HTR-8/SVneo (cell line): ENCODE measurements around the gene RBBP4.
A peak's percentile ranks its signal among the peaks of the same experiment; 100 is the strongest.
"Not testable (repeated sequence)": the region's sequence is repeated elsewhere in the genome, so short reads cannot be mapped to it uniquely, and the experiment has no call there.

Source experiments
- DNase-seq: peaks from one replicate; pipeline ENCODE4 v3.0.0; 2011; ENCODE audit warnings: low spot score, mixed read lengths; ENCODE audit not compliant: insufficient read length
- FAIRE-seq: peaks from 2 replicates; lab custom pipeline; 2011; peaks lifted over from hg19 to GRCh38; lab: Jason Lieb, UNC

RBBP4 gene

DNA sequence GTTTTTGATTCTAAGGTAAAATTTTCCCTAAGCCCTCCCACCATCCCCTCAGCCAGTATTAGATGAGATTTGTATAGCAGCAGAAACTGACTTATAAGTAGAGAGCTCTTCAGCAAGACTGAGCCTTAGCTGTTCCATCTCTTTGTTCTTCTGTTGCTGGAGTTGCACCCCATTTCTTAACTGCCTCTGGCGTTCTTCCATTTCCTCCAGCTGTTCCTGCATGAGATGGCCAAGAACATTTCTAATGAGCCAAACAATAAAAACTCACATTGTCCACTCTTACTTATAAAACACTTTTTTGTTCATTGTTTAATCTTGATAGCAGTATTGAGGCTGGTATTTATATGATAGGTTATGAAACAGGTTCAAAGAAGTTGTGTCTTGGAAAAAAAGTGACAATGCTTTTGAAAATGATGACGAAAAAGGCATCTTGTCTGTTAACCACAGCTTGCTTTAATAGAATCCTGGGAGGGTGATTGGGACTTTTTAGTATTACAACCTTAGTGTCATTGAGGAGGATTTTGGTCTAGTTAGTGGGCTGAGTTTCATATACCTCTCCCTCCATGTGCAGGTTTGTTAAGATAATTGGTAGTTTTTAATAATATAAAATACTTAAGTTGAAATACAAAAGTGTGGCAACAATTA, 33.3 kb downstream of the RBBP4 start:
- DNase-seq (no peak), FAIRE-seq (no peak)

DNA sequence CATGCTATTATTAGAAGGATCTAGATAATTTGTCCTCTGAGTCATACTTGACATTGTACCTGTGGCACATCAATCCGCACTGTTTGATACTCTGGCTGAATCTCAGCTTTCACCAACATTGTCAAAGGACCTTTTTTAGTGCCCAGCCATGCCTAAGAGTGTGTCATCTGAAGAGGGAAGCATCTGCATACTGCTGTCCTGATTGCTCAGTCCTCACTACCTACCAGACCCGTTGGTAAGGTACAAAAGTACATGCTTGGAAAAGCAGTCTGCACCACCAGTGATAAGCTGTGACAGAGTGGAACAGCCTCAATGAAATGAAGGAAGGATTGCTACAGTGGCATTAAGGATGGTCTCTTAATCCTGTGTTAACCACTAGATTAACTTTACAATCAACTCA, 34.5 kb downstream of the RBBP4 start:
- no peak for DNase-seq
- peak; percentile 23 for FAIRE-seq

DNA sequence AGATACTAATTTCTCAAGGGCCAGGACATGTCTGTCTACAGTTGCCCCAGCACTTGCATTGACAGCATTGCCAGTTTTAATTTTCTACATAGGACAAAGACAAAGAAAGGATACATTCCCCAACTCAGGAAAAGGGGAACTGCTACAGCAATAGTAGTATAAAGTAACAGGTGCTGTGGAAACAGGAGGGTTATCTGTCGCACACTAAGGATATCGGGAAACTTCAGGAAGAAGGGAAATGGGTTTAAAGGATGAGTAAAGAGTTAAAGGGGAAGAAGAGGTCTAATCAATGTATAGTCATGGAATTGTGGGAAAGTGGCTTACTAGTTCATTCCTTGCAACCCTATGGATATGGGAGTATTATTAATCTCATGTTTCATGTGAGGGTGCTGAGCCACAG, 35.4 kb downstream of the RBBP4 start:
- FAIRE-seq (no peak), DNase-seq (no peak)

DNA sequence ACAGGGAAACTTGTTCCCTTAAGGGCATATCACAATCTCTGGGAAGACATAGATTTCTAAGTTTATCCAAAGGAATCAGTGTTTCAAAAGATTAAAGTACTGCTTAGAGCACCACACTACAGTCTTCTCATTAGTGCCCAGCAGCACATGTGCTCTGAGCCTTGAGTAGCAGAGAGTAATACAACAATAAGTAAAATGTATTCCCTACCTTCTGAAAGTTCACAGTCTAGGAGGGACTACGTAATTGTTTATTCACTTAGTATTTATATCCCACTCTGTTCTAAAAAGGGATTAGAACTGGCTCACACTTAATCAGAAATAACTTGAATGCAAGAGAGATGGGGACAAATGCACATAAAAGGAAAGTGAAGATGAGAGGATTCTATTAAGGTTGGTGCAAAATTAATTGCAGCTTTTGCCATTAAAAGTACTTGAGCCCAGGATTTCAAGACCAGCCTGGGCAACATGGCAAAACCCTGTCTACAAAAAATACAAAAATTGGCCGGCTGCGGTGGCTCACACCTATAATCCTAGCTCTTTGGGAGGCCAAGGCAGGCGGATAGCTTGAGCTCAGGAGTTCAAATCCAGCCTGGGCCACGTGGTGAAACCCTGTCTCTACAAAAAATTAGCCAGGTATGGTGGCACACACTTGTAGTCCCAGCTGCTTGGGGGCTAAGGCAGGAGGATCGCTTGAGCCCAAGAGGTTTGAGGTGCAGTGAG, 42.6 kb downstream of the RBBP4 start:
- FAIRE-seq (no peak), DNase-seq (no peak)

DNA sequence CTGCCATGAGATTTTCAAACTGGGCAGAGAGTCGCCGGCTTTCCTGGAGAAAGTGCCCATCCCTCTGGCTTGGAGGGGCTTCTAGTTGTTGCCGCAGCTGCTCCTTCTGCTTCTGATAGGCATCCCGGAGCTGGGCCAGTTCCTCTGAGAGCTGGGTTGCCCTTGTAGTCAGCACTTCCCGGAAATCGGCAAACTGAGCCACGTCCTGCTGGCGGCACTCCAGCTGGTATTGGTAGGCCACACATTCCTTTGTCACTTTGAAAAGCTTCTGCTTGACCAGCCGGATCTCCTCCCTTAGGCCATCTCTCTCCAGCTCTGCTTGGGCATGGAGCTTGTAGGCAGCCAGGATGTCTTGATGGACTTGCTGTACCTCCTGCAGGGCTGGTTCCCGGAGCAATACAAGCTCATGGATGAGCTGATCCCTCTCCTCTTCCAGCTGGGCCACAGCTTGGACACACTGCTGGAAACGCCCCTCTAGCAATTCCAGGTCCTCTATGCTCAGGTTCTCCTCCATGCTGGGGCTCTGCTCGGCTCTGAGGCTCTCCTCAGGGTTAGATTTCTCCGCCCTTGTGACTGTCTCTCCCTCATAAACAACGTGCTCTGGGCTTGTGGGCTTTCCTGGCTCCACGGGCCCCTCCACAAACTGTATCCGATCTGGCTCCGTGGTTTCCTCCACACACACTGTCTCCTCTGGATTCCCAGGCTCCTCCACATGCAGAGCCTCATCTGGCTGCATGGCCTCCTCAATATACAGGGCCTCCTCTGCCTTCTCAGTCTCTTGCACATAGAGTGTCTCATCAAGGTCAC, 44.3 kb downstream of the RBBP4 start:
- no peak for DNase-seq

DNA sequence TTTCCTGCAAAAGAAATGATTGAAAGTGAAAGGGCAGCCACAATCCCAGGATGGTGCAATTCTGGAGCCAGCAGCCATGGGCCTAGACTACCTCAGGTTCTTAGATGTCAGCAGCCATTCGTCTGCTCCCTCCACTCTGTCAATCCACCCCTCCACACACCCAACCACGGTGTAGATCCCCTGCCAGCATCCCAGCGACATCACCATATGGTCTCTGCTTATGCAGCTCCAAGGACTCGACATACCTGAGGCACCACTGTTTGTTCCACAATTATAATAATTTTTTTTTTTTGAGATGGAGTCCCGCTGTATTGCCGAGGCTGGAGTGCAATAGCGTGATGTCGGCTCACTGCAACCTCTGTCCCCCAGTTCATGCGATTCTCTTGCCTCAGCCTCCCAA, 45.0 kb downstream of the RBBP4 start:
- DNase-seq (no peak), FAIRE-seq (no peak)

More for the DNA sequence above, 44.3 kb downstream of the RBBP4 start:
- FAIRE-seq = peak; percentile 79

DNA sequence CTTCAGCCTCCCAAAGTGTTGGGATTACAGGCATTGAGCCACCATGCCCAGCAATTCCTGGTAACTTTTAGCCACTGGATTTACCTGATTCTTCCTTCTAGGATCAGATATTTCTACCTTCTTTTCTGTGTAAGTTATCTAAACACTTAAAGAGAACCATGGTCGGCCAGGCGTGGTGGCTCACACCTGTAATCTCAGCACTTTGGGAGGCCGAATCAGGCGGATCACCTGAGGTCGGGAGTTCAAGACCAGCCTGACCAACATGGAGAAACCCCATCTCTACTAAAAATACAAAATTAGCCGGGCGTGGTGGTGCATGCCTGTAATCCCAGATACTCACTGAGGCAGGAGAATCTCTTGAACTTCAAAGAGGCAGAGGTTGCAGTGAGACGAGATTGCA, 46.0 kb downstream of the RBBP4 start:
- DNase-seq, FAIRE-seq: not testable (repeated sequence)

DNA sequence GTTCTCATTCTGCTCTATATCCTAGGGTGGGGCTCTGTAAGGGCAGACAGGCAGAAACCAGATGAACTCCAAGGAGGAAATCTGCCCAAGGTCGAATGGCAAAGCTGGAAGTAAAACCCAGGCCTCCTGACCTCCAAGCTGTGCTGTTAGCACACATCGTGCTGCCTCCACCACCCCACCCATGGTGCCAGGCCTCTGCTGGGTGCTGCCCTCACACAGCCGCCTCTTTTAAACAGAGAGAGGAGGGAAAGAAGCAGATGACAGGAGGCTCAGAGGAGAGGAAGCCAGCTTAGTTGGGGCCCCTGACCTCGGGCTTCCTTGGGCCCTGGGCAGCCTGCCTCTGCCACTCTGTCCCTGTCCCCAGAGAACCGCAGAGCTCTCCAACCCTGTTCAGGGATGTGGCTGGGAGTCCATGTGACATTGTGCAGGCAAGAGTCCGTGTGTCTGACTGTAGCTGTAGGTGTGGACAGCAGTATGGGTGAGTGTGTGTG, 50.5 kb downstream of the RBBP4 start:
- FAIRE-seq = no peak
- no peak for DNase-seq

DNA sequence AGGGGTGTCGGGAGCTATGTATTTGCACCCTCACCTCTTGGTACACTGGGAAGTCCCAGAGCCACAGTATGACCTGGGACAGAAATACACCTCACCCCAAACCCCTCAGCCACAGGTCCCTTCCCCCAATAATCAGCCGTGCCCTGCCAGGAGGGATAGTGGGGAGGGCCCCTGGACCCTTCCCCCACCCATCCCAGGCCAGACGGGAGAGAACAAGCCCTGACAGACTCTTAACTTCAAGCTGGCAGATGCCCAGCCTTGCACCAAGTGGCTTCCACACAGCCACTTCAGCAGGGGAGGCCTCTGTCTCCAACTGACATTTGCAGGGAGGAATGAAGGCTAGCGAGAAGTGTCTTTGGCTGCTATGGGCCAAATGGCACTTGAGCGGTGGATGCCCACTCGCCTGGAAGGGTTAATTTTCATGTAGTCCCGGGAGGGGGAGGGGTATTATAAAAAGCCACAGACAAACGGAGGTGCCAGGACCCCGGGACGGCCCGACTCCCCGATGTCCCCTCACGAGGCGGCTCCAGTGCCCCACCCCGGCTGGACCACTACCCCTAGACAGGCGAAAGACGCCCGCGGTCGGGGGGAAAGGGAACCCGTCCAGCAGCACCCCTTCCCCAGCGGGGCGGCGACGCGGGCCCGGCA, 51.1 kb downstream of the RBBP4 start:
- no peak for FAIRE-seq
- DNase-seq = peak; percentile 37

DNA sequence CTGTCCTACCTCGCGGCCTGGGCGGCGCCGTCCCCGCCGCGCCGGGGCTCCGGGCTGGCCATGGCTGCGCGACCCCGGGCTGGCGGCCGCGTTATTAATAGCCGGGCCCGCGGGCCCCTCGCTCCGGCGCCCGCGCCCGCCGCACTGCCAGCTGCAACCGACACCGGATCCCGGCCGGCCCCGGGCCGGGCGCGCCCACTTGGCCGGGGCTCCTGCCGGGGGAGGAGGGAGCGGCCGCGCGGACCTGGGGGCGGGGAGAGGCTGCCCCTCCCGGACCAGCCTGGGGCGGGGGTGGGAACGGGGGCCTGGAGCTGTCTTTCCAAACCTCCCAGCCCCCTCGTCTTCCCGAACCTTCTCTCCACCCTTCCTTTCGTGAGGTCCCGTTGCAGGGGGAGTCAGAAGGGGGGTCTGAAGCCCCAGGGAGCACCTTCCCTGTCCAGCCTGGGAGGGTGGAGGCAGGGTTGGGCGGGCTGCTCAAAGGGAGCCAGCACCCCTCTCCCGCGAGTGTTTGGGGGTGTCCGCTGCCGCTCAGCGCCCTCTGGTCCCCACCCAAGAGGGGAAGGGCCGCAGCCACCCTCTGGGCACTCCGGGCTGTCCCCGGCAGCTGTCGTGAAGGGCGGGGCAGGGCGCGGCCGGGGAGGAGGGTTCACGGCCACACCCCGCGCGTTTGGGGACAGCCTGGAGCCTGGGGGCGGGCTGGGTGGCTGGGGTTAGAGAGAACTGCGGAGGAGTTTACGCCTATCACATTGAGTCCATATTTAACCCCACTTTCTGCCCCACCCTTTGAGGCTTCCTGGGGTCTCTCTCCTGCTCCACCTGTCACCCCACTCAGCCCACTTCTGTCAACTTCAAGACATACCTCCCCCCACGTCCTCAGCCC, 51.8 kb downstream of the RBBP4 start, which contains the start of gene SYNC:
Gene SYNC, minus strand, starts transcription at position 172 of the 880 bp plus-strand sequence. Its CDS starts 110 bp downstream, at position 62.
- DNase-seq = peak; percentile 52
- no peak for FAIRE-seq

DNA sequence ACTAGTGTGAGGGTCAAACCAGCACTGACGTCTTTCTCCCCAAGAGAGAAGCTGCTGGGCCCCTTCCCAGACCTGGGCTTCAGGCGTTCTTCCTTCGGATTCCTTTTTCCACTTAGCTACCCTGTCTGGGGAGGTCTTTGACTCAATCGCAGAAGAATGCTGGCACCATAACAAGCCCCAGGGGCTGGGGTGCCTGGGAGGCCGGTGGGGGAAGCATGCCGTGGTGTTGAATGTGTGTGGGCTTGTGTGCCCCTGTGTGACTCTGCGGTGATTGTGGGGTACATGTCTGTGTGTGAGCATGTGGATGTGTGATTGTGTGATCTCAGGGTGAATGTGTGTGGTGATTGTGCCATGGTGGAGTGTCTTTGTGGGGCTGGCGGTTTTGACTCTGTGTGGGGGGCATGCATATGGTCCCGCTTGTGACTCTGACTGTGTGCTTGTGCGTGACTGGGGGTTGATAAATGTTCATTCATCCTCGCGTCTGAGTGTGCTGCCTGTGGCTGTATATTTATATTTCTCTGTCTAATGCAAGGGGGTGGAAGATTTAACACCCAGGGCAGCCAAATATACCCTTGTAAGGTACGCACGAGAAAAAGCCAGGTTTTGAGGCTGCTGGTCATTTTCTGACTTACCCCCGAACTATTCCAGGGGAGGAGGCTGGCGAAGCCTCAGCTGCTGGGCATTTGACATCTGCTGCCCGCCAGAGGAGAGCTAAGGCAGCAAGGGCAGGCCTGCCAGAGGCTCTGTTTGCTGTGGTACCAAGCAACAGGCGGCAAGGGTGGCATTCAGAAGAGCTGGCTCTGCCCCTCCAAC, 52.7 kb downstream of the RBBP4 start:
- FAIRE-seq (peak; percentile 95), DNase-seq (peak; percentile 74)

DNA sequence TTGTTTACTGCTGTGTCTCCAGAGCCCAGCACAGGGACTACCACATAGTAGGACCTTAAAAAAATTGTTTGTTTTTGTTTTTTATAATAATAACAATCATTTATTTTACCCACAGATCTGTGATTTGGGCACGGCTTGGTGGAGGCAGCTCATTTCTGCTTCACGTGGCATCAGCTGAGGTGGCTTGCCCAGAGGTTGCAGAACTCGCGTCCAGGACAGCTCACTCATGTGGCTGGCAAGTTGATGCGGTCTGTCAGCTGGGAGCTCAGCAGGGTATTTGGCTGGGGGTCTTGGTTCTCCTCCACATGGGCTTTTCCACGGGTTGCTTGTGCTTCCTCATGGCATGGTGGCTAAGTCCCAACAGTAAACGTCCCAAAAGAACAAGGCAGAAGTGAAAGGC, 54.5 kb downstream of the RBBP4 start:
- DNase-seq (no peak), FAIRE-seq (no peak)

DNA sequence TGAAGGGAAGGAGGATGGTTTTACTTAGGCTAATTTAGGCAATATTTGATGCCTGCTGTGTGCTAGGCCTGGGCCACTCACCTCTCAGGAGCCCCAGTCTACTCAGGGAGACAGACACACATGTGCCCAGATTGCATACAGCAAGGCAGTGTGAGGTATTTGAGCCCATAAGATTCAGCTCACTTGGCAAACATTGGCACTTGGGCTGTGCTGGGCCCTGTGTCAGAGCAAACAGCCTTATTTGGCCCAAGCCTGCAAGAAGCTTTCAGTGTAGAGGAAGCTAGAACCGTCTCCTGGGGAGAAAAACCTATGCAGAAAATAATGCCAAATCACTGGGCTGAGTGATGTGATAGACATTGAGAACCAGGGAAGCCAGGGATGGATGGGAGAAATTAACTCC, 55.5 kb downstream of the RBBP4 start:
- DNase-seq (no peak), FAIRE-seq (no peak)

DNA sequence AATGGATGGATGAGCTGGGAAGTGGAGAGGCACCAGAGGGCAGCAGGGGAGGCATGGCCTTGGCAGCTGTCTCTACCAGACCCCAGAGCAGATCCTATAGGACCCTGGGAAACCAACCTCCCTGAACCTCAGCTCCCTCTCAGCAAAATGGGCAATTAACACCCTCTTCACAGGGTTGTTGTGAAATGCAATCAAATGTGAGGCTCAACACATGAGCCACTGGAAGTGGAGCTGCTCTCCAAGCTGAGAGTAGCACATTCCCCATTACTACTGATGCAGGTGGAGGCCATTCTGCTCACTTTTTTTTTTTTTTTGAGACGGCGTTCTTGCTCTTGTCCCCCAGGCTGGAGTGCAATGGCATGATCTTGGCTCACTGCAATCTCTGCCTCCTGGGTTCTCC, 58.1 kb downstream of the RBBP4 start:
- DNase-seq (no peak), FAIRE-seq (no peak)

DNA sequence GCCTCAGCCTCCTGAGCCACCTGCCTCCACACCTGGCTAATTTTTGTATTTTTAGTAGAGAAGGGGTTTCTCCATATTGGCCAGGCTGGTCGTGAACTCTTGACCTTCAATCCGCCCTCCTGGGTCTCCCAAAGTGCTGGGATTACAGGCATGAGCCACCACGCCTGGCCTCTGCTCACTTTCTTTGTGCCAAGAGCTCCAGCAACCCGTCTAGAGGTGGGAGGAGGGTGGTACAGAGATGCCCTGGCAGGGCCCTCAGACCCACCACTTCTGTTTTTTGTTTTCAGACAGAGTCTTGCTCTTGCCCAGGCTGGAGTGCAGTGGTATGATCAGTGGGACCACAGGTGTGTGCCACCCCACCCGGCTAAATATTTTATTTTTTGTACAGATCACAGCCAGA, 58.5 kb downstream of the RBBP4 start:
- FAIRE-seq = no peak
- DNase-seq = no peak

DNA sequence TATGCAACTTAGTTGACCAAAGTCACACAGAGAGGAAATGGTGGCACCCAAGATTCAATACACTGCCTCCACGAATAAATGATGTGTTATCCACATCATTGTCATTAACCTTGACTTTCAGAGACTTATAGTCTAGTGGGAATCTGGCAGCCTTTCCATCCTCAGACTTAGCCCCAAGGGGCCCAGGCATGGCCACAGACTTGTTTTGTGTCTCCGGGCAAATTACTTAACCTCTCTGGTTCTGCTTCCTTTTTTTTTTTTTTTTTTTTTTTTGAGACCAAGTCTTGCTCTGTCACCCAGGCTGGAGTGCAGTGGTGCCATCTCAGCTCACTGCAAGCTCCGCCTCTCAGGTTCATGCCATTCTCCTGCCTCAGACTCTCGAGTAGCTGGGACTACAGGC, 60.2 kb downstream of the RBBP4 start:
- DNase-seq, FAIRE-seq: not testable (repeated sequence)

DNA sequence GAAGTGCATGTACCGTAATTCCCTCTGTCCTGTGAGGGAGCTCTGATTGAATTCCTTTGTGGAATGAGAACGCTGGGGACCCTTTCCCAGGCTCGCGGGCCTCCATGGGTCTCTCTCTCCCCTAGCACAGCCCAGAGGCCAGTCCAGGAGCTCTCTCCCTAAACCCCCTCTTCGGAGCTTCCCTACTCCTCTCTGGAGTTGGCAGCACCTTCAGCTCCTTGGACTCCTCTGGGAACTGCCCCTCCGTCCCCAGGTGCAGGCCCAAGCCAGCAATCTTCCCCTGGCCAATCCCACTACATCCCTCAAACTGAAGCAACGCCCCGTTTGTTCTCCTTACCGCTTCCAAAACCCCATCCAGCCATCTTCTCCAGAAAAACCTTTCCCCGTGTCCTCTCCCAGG, 62.1 kb downstream of the RBBP4 start:
- FAIRE-seq (no peak), DNase-seq (no peak)

DNA sequence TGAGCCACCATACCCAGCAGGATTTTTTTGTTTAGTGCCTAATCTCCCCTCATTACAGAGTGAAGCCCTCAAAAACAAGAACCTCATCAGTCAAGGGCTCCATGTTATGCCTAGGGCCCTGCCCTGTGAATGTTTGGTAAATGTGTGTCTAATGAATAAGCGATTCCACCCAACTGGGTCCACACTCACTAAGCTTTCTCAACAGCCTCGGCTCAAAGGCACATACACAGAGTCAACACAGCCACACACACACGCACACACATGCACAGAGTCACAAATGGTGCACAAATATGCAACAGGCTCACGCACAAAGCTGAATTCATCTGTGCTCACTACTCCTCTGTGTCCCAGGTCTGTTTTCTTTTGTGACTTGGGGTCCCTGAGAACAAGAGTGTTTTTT, 63.3 kb downstream of the RBBP4 start:
- DNase-seq (no peak), FAIRE-seq (no peak)

DNA sequence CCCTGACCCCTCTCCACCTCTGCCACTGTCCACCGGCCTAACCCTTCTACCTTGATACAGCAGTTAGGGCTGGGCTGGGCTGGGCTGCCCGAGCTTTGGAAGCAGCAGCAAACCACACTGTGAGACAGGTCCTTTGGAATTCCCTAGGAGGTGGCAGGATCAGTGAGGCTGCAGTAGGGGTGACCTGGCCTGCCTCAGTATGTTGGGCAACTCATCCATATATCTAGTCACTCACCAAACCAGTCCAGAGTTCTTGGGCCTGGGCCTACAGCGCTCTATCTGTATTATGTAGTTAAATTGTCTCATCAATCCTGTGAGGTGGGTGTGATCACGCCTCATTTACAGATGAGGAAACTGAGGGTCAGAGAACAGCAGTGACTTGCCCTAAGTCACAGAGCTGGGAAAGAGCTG, 64.9 kb downstream of the RBBP4 start:
- no peak for DNase-seq
- no peak for FAIRE-seq
